EH (cell line): Measurements from ENCODE around the gene DTNA.
"Not testable (repeated sequence)": the region's sequence is repeated elsewhere in the genome, so short reads cannot be mapped to it uniquely, and the experiment has no call there.

Source experiments
- DNase-seq: peaks from one replicate; pipeline ENCODE4 v3.0.0-alpha.2; 2015; ENCODE audit warnings: low read depth

The DTNA gene

GRCh38 chr18:34904994-34905393 lies 194.9 kb downstream of the DTNA start:
- no peak for DNase-seq

DNA sequence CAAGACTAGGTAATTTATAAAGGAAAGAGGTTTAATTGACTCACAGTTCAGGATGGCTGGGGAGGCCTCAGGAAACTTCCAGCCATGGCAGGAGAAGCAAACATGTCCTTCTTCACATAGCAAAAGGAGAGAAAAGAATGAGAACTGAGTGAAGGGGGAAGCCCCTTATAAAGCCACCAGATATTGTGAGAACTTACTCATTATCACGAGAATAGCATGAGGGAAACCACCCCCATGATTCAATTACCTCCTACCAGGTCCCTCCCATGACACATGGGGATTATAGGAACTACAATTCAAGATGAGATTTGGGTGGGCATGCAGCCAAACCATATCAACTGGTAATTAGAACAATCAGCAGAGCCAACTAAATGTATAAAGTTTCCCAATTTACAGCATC lies 196.9 kb downstream of the DTNA start:
- not testable (repeated sequence) for DNase-seq

DNA sequence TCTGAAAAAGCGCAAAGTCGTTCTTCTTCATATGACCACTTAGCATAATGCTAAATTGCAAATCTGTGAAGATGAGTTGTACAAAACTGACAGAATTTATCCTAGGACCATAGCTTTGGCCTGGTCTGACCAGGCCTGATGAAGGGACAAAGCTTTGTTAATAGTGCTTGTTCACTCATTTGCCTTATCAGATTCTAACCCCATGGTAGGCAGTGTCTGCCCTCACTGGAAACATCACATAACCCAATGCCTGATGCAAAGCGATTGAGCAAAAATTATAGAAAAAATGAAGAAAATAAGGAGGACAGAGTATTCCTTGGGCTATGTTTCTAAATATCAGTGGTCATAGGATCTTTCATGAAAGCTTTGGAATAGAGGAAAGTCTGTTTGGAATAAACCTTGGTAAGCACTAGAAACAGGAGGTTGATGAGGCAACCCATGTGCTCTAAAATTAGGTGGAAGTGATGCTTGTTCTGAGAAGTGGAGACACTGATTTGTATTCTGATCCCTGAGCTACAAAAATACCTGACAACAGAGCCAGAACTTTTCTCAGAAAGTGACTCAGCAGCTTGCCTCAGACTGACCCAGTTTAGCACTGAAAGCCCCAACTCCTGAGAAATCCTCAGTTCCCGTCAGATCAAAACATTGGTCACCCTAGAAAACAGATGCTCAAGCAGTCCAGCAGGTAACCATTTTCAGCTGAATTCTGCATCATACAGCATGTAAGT lies 199.7 kb downstream of the DTNA start:
- DNase-seq, result peak; percentile 3

GRCh38 chr18:34911081-34911480 lies 201.0 kb downstream of the DTNA start:
- no peak for DNase-seq

GRCh38 chr18:34911661-34912384 lies 201.7 kb downstream of the DTNA start:
- DNase-seq, result peak; percentile 89

GRCh38 chr18:34913837-34914661 lies 204.0 kb downstream of the DTNA start:
- DNase-seq, result peak; percentile 33

- no peak for DNase-seq
Measured at GRCh38 chr18:34915046-34915445, 204.9 kb downstream of the DTNA start.

- DNase-seq, result not testable (repeated sequence)
Measured at GRCh38 chr18:34916539-34916938, 206.4 kb downstream of the DTNA start.

DNA sequence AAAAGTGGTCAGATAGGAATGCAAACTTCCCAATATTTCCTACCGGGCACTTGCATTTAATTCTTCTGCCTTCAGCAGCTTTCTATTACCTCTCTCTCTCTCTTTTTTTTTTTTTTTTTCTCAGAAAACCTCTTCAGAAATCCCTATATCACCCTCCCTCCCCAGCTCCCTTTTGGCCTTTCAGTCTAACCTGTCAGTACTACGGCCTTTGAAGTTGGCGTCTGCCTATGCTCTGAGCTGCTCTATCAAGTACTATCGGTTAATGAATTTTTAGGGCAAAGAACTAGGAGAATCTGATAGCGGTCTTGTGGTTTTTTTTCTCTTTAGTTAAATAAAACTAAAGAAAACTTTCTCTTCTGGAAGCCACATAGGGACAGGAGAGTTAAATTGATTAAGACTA lies 208.8 kb downstream of the DTNA start:
- no peak for DNase-seq

DNA sequence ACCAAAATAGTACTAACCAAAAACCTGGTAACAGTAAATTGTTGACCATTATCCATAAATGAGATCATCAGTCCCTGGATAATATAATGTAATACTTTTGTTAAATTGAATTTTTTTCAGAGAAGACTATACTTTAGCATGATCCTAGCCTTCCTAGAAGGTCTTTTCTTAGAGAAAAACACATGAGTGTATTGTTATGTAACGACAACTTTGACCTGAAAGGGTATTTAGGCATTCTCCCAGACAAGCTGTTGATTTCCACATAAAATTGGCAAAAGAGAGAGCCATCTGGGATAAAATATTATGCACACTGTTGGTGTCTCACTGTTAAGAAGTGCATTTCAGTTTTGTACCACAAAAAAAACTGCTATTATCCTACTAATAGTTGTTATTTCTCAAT lies 211.1 kb downstream of the DTNA start:
- no peak for DNase-seq

- DNase-seq, result no peak
Measured at GRCh38 chr18:34921811-34922385, 211.8 kb downstream of the DTNA start.

DNA sequence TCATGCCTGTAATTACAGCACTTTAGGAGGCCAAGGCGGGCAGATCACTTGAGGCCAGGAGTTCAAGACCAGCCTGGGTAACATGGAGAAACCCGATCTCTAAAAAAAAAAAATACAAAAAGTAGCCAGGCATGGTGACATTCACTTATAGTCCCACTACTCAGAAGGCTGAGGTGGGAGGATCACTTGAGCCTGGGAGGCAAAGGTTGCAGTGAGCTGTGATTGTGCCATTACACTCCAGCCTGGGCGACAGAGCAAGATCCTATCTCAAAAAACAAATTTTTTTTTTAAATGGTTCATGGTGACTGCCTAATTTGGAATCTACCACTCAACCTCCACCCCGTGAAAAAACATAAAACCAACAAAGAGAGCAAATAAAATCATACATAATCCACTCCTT lies 212.5 kb downstream of the DTNA start:
- DNase-seq, result not testable (repeated sequence)

DNA sequence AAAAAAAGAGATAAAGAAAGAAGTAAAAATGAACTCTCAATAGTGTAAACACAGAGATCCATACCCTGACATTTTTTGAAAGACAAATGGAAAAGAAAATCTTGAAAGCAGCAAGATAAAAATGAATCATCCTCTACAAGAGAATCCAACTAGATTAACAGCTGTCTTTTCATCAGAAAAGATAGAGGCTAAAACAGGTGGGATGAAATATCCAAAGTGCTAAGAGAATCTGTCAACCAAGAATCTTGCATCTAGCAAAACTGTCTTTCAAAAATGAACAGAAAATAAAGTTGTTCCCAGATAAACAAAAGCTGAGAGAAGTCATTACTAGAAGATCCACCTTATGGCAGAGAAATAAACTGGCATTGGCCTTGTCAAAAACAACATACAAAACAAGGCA lies 213.8 kb downstream of the DTNA start:
- DNase-seq, result no peak

DNA sequence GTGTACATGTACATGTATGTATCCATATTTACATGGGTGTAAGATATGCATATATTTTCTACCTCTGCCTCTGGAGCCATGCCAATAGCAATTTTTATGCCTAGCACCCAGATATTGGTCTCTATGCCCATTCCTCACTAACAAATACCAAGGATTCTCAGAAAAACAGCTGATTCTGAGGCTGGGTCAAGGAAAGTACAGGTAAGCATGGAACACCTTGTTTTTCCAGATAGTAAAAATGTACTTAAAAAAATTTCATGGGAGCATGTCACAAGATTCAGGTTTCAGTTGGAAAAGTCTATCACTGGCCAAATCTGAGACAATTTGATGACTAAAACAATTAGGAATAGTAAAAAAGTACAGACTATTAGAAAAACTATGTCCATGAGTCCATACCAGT lies 216.6 kb downstream of the DTNA start:
- no peak for DNase-seq

GRCh38 chr18:34928088-34928753 lies 218.1 kb downstream of the DTNA start:
- DNase-seq, result no peak

GRCh38 chr18:34928754-34929335 lies 218.7 kb downstream of the DTNA start:
- DNase-seq, result no peak

- DNase-seq, result peak; percentile 67
Measured at GRCh38 chr18:34929336-34929780, 219.3 kb downstream of the DTNA start.

DNA sequence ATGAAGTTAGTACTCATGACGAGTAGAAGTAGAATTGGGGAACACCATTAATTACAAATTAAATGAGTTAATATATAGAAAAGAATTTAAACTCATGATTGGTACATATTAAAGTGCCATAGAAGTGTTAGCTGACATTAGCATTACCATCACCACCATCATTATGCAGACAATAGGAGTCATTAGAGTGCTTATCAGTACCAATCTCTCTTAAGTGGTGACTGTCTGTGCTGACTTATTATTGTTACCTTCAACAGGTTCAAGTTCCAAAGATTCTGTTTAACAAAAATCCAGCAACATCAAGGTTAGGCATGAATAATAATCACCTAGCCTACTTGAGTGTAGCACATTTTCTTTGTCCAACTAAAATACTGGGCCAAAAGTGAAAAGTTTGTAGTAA lies 222.3 kb downstream of the DTNA start:
- no peak for DNase-seq

GRCh38 chr18:34932792-34933466 lies 222.8 kb downstream of the DTNA start:
- DNase-seq, result no peak

DNA sequence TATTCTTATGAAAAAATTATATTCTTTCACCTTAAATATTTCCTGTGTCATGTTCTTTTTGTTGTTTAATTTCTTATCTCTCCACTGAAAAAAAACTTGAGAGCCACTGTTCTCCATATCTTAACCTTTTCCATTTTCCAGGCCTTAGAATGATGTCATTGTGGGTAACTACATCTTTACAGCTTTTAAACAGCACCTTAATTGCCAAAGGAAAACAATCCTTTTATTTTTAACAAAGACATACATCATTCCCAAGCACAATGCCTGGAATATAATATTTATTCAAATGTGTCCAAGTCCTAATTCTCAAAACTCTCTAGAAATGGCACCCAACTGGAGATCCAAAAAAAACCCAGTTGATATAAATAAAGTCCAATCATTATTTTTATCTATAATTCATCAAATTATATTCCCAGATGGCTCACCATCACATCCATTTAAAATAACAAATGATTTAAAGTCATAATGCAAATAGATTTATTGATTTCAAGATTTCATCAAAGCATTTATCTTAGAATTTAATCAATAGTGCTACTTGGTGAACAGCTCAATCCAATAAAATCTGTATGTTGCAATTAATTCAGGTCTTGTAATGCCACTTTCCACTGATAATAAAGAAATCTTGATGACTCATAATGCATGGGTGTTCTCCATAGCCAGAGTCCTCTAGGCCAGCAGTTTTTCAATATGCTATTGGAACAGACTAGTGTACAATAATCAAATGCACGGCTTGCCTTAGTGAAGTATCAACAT lies 224.0 kb downstream of the DTNA start:
- no peak for DNase-seq
